Liver (tissue), 9 donors: ENCODE results near the gene DNAJB1. TPM values are rescaled to one million over a fixed set of nuclear protein-coding genes. Genes with fewer than 3 reads are reported as not detected.

Experiments used
- DNase-seq: peaks from one replicate; pipeline ENCODE4 v3.0.0-alpha.2; 2017; ENCODE audit warnings: low spot score
- H3K27ac ChIP-seq, 2 donors: one replicate each; pipeline ENCODE4 v1.7.0; 2013; ENCODE audit warnings: inconsistent platforms in 2 of 2, low read length in 2 of 2, control low read depth in 1 of 2, low read depth in 1 of 2, mild to moderate bottlenecking in 1 of 2
- H3K27me3 ChIP-seq, 4 donors: one replicate each; pipeline versions ENCODE4 v1.6.1 to v1.7.0; 2013; ENCODE audit warnings: low read length in 3 of 4, inconsistent platforms in 1 of 4, mild to moderate bottlenecking in 1 of 4, moderate library complexity in 1 of 4; ENCODE audit not compliant: control insufficient read depth in 4 of 4, insufficient read depth in 4 of 4
- H3K36me3 ChIP-seq, 4 donors: one replicate each; pipeline versions ENCODE4 v1.6.1 to v1.7.0; 2013; ENCODE audit warnings: low read length in 3 of 4, mild to moderate bottlenecking in 3 of 4, low read depth in 1 of 4, moderate library complexity in 1 of 4; ENCODE audit not compliant: control insufficient read depth in 4 of 4, insufficient read depth in 3 of 4
- H3K4me1 ChIP-seq, 4 donors: one replicate each; pipeline versions ENCODE4 v1.6.1 to v1.7.0; 2013; ENCODE audit warnings: low read length in 3 of 4, mild to moderate bottlenecking in 3 of 4, moderate library complexity in 1 of 4; ENCODE audit not compliant: control insufficient read depth in 4 of 4, insufficient read depth in 4 of 4
- H3K4me3 ChIP-seq, 3 donors: one replicate each; pipeline versions ENCODE4 v1.6.1 to v1.7.0; 2013; ENCODE audit warnings: low read length in 3 of 3, control low read depth in 1 of 3, low read depth in 1 of 3, mild to moderate bottlenecking in 1 of 3
- H3K9ac ChIP-seq, 2 donors: one replicate each; pipeline ENCODE4 v1.7.0; 2013; ENCODE audit warnings: low read length in 2 of 2, mild to moderate bottlenecking in 2 of 2, moderate library complexity in 2 of 2, control low read depth in 1 of 2, low read depth in 1 of 2
- H3K9me3 ChIP-seq, 4 donors: one replicate each; pipeline versions ENCODE4 v1.6.1 to v1.7.0; 2013; ENCODE audit warnings: low read length in 3 of 4; ENCODE audit not compliant: control insufficient read depth in 4 of 4
- EGR1 ChIP-seq, 2 donors: IDR thresholded peaks; 2 replicates each; pipeline ENCODE4 v1.6.1; 2016 to 2018; ENCODE audit warnings: antibody characterized with exemption in 2 of 2, low read depth in 2 of 2
- FOXA1 ChIP-seq: IDR thresholded peaks from 2 replicates; pipeline ENCODE4 v1.6.1; 2016; ENCODE audit warnings: antibody characterized with exemption
- FOXA2 ChIP-seq: IDR thresholded peaks from 2 replicates; pipeline ENCODE4 v1.6.1; 2016; ENCODE audit warnings: antibody characterized with exemption
- GABPA ChIP-seq, 2 donors: IDR thresholded peaks in 1 of 2; conservative IDR thresholded peaks in 1 of 2; 2 replicates each; pipeline ENCODE4 v1.6.1; 2016; ENCODE audit warnings: antibody characterized with exemption in 2 of 2, mild to moderate bottlenecking in 1 of 2, moderate library complexity in 1 of 2
- HNF4A ChIP-seq, 2 donors: conservative IDR thresholded peaks; 2 replicates each; pipeline ENCODE4 v1.6.1; 2016; ENCODE audit warnings: antibody characterized with exemption in 2 of 2, mild to moderate bottlenecking in 2 of 2
- HNF4G ChIP-seq: IDR thresholded peaks from 2 replicates; pipeline ENCODE4 v1.6.1; 2016; ENCODE audit warnings: antibody characterized with exemption
- JUND ChIP-seq, 2 donors: IDR thresholded peaks; 2 replicates each; pipeline ENCODE4 v1.6.1; 2016; ENCODE audit warnings: antibody characterized with exemption in 2 of 2
- NR2F2 ChIP-seq: IDR thresholded peaks from 2 replicates; pipeline ENCODE4 v1.6.1; 2016; ENCODE audit warnings: antibody characterized with exemption
- RAD21 ChIP-seq, 2 donors: IDR thresholded peaks; 2 replicates each; pipeline ENCODE4 v1.6.1; 2016; ENCODE audit warnings: antibody characterized with exemption in 2 of 2, mild to moderate bottlenecking in 2 of 2
- RXRA ChIP-seq, 2 donors: IDR thresholded peaks; 2 replicates each; pipeline ENCODE4 v1.6.1; 2017 to 2018; ENCODE audit warnings: antibody characterized with exemption in 2 of 2, mild to moderate bottlenecking in 1 of 2
- SP1 ChIP-seq: IDR thresholded peaks from 2 replicates; pipeline ENCODE4 v1.6.1; 2018; ENCODE audit warnings: antibody characterized with exemption, mild to moderate bottlenecking
- TAF1 ChIP-seq: conservative IDR thresholded peaks from 2 replicates; pipeline ENCODE4 v1.6.1; 2016; ENCODE audit warnings: antibody characterized with exemption, mild to moderate bottlenecking
- WGBS: extraction: QIAGEN DNeasy Blood & Tissue Kit; methylation state at CpG from one replicate; pipeline ENCODE4 v1.1.7; 2013; 5-methylcytosine and 5-hydroxymethylcytosine counted together
- polyA plus RNA-seq, 2 donors: library from polyadenylated mRNA; stranded (reverse) in 1 of 2; unstranded in 1 of 2; fragments of 200-250 nt in 1 of 2; fragments of >200 nt in 1 of 2; fragmentation: Nextera tagmentation in 1 of 2; extraction: Ambion mirVana in 1 of 2; gene quantifications; one replicate each; pipeline versions ENCODE4 v1.2.1 to v1.2.3, GENCODE V29; 2013 to 2015
- total RNA-seq, 2 donors: library from RNA; depleted of rRNA; stranded (reverse); fragments of >200 nt; gene quantifications; one replicate each; pipeline ENCODE4 v1.2.3, GENCODE V29; 2014
- TF ChIP-seq, protein P1 (sequence below): fragments of 150-350 bp; IDR thresholded peaks from 2 replicates; pipeline ENCODE4 v1.5.1; 2017; ENCODE audit warnings: improper control_type of control experiment, low read depth, low read length; ENCODE audit not compliant: missing input control
- TF ChIP-seq, protein P2 (sequence below): IDR thresholded peaks from 2 replicates; pipeline ENCODE4 v1.6.1; 2016; ENCODE audit warnings: antibody characterized with exemption
- TF ChIP-seq, protein P3 (sequence below): IDR thresholded peaks from 2 replicates; pipeline ENCODE4 v1.6.1; 2016; ENCODE audit warnings: antibody characterized with exemption, mild to moderate bottlenecking
- TF ChIP-seq, protein P4 (sequence below): IDR thresholded peaks from 2 replicates; pipeline ENCODE4 v1.6.1; 2016; ENCODE audit warnings: antibody characterized with exemption
- TF ChIP-seq, protein P5 (sequence below): IDR thresholded peaks from 2 replicates; pipeline ENCODE4 v1.6.1; 2016; ENCODE audit warnings: antibody characterized with exemption
- donor health status: healthy.
- donor health status: healthy.
- donor health status: healthy.
- donor health status: healthy.
- donor health status: healthy.

The DNAJB1 gene
- total and polyA plus RNA-seq, 4 donors = 29.4 to 43.0 (median 34.5) TPM

DNA sequence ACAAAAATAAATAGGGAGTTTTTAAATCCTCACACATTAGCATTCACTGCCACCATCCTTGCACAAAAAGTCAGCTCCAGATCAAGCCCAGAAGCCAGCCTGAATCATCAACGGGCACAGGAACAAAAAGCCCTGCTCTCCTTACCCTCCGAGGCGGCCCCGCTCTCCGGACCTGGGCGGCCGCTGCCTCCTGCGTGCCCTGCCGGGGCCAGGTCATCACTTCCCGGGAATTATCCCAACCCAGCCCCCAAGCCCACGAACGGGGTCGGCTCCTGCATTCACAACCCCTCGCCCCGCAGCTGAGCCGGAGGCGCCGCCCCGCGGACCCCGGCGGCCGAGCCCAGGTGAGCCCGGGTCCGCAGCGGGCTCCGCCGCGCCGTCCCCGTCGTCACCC lies 754 bp downstream of the DNAJB1 start:
- H3K9me3 ChIP-seq = no peaks in the 10 kb centered on the region
- DNase-seq = no peak
- WGBS = under 1% methylated on average over 32 of the region's 32 CpGs
- H3K27ac ChIP-seq = peak overlapping the region; percentile 98 to 100
- TF ChIP-seq, protein P1, sequence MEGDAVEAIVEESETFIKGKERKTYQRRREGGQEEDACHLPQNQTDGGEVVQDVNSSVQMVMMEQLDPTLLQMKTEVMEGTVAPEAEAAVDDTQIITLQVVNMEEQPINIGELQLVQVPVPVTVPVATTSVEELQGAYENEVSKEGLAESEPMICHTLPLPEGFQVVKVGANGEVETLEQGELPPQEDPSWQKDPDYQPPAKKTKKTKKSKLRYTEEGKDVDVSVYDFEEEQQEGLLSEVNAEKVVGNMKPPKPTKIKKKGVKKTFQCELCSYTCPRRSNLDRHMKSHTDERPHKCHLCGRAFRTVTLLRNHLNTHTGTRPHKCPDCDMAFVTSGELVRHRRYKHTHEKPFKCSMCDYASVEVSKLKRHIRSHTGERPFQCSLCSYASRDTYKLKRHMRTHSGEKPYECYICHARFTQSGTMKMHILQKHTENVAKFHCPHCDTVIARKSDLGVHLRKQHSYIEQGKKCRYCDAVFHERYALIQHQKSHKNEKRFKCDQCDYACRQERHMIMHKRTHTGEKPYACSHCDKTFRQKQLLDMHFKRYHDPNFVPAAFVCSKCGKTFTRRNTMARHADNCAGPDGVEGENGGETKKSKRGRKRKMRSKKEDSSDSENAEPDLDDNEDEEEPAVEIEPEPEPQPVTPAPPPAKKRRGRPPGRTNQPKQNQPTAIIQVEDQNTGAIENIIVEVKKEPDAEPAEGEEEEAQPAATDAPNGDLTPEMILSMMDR = no peak
- TF ChIP-seq, protein P2, sequence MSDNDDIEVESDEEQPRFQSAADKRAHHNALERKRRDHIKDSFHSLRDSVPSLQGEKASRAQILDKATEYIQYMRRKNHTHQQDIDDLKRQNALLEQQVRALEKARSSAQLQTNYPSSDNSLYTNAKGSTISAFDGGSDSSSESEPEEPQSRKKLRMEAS = no peak
- no peak for TF ChIP-seq FOXA1
- no peak for TF ChIP-seq SP1
- TF ChIP-seq FOXA2 = no peak
- TF ChIP-seq, protein P3, sequence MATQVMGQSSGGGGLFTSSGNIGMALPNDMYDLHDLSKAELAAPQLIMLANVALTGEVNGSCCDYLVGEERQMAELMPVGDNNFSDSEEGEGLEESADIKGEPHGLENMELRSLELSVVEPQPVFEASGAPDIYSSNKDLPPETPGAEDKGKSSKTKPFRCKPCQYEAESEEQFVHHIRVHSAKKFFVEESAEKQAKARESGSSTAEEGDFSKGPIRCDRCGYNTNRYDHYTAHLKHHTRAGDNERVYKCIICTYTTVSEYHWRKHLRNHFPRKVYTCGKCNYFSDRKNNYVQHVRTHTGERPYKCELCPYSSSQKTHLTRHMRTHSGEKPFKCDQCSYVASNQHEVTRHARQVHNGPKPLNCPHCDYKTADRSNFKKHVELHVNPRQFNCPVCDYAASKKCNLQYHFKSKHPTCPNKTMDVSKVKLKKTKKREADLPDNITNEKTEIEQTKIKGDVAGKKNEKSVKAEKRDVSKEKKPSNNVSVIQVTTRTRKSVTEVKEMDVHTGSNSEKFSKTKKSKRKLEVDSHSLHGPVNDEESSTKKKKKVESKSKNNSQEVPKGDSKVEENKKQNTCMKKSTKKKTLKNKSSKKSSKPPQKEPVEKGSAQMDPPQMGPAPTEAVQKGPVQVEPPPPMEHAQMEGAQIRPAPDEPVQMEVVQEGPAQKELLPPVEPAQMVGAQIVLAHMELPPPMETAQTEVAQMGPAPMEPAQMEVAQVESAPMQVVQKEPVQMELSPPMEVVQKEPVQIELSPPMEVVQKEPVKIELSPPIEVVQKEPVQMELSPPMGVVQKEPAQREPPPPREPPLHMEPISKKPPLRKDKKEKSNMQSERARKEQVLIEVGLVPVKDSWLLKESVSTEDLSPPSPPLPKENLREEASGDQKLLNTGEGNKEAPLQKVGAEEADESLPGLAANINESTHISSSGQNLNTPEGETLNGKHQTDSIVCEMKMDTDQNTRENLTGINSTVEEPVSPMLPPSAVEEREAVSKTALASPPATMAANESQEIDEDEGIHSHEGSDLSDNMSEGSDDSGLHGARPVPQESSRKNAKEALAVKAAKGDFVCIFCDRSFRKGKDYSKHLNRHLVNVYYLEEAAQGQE = no peak
- no peak for TF ChIP-seq HNF4G
- no peak for TF ChIP-seq RXRA (IDR thresholded peaks at IDR 0.05)
- no peak for TF ChIP-seq HNF4A (conservative IDR thresholded peaks at IDR 0.05)
- no peak for TF ChIP-seq RAD21 (IDR thresholded peaks at IDR 0.05)
- TF ChIP-seq GABPA (IDR thresholded peaks at IDR 0.05 in 1 of 2, conservative IDR thresholded peaks at IDR 0.05 in 1 of 2) = no peak
- TF ChIP-seq, protein P4, sequence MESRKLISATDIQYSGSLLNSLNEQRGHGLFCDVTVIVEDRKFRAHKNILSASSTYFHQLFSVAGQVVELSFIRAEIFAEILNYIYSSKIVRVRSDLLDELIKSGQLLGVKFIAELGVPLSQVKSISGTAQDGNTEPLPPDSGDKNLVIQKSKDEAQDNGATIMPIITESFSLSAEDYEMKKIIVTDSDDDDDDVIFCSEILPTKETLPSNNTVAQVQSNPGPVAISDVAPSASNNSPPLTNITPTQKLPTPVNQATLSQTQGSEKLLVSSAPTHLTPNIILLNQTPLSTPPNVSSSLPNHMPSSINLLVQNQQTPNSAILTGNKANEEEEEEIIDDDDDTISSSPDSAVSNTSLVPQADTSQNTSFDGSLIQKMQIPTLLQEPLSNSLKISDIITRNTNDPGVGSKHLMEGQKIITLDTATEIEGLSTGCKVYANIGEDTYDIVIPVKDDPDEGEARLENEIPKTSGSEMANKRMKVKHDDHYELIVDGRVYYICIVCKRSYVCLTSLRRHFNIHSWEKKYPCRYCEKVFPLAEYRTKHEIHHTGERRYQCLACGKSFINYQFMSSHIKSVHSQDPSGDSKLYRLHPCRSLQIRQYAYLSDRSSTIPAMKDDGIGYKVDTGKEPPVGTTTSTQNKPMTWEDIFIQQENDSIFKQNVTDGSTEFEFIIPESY = no peak
- no peak for TF ChIP-seq EGR1 (IDR thresholded peaks at IDR 0.05; ENCODE audit: low read depth in 2 of 2)
- no peak for TF ChIP-seq JUND (IDR thresholded peaks at IDR 0.05)
- TF ChIP-seq, protein P5, sequence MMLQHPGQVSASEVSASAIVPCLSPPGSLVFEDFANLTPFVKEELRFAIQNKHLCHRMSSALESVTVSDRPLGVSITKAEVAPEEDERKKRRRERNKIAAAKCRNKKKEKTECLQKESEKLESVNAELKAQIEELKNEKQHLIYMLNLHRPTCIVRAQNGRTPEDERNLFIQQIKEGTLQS = no peak
- no peak for TF ChIP-seq NR2F2
- TF ChIP-seq TAF1 = no peak
- peaks cover 8 to 22% (median 14%) of the 10 kb centered on the region in 4 donors for H3K36me3 ChIP-seq
- H3K4me1 ChIP-seq = peaks cover 24 to 57% (median 35%) of the 10 kb centered on the region in 4 donors
- no peaks in the 10 kb centered on the region for H3K27me3 ChIP-seq
- peak overlapping the region; percentile 73 to 95 (median 87) for H3K4me3 ChIP-seq
- H3K9ac ChIP-seq = peak overlapping the region; percentile 69 to 96
